GM19025 (cell line): ENCODE results near the gene ADAMTSL2.

Source experiments
- ATAC-seq: cut with Tn5 transposase; IDR thresholded peaks from one replicate; pipeline ENCODE4 v1.9.1; 2021; ENCODE audit warnings: mild to moderate bottlenecking, low read depth, moderate library complexity; ENCODE audit not compliant: unreplicated experiment

Gene ADAMTSL2

DNA sequence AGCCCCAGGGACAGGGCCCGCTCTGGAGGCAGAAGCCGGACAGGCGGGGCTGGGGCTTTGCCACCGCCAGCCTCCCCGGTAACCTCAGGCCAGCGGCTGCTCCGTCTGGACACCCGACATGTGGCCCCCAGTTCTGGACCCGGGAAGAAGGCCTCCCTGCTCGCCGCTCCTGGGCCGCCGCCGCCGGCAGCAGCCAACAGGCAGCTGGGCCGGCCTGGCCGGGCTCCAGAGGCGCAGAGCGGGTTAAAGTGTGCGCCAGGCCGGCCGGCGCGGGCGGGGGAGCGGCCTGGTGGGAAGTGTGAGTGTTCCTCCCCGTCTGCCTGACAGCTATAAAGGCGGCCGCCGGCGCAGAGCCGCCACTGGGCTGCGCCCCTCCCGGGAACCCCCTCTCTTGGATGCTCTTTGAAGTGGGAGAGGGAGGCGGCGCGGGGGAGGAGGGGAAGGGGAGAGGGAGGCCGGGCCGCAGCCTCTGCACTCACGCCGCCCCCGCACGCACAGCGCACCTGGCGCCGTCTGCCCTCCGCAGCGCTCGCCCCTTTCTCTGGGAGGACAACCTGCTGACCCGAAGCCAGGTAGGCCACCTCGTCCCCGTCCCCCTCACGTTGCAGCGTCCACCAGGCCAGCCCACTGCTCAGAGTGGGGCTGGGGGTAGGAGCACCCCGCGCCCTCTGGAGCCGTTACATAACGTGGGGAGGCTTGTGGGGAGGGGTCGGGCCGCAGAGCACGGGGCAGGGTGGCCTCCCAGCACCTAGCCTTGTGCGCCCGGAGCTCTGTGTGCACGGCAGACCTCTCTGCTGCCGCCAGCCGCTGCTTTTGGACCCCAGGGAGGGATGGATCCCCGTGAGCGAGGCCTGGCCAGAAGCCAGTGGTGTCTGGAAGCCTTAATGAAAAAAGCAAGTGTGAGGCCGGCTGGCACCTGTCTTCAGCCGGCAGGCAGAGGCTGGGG lies at the start of gene ADAMTSL2:
Gene ADAMTSL2, plus strand, starts transcription at position 359 of the 946 bp plus-strand sequence. CDS start 2,009 bp downstream, outside the sequence.
- no peak for ATAC-seq

DNA sequence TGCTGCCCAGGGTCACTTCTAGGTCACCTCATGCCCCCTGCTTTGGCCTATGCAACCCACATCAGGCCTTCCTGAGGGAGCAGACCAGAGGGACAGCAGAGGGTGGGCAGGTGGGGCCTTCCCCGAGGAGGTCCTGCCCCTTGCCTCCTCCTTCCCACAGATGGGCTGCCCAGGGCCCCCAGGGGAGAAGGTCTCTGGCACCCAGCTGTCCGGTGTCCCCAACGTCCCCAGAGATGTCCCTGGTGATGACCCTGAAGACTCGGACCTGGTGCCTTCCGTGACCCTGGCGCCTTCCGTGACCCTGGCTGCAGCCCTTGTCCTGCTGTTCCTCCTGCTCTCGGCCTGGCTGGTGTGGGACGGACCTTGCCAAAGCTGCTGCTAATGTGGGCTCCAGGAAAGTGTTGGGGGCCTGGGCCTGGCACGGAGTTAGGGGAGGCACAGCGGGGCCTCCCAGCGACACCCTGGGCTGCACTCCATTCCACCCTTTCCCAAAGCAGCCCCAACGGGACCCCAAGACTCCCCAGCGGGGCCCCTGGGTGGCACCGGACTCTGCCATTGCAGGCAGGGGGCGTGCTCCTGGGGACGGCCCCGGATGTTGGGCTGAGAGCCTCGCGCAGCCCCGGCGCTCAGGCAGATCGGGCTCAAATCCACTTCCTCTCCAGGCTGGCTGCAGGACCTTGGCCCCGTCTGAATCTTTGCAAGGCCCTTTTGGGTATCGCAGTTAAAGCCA lies 48.8 kb upstream of the ADAMTSL2 start:
- no peak for ATAC-seq

DNA sequence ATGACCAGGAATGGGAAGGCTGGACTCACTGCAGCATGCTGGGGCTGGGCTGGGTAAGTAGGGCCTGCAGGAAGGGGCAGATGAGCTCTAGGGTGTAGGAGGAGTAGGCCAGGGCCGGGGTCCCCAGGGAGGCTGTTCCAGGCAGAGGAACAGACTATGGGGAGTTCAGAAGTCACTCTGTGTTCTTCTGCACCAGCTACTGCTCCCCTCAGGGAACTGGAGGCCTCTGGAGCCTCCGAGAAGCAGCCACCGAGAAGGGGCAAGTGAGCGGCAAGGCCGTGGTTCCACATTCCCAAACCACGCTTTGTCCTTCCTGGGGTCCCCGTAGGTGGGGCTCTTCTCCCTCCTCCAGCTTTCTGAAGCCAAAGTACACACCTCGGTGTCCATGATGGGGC lies 47.2 kb upstream of the ADAMTSL2 start:
- no peak for ATAC-seq

DNA sequence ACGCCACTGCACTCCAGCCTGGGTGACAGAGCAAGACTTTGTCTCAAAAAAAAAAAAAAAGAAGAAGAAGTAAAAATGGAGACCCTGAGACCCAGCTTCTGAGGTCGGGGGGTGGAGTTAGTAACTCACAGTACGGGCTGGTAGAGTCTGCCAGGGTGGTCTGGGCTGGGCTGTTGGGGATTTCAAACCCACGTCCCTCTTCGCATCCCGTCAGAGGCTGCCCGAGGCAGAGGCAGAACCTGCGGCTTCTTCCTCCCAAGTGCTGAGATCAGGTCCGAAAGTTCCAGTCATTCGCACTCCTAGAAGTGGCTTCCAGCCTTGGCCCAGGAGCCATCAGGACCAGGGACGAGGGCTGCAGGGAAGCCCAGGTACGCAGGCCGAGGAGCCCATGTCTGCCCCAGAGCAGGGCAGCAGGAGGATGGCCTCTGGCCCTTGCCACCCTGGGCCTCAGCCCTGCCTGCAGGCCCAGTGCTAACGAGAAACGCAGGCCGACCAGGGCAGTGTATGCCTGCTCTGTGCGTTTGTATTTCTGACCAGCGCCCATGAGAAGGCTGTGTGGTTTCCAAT lies 45.7 kb upstream of the ADAMTSL2 start:
- ATAC-seq, result no peak

DNA sequence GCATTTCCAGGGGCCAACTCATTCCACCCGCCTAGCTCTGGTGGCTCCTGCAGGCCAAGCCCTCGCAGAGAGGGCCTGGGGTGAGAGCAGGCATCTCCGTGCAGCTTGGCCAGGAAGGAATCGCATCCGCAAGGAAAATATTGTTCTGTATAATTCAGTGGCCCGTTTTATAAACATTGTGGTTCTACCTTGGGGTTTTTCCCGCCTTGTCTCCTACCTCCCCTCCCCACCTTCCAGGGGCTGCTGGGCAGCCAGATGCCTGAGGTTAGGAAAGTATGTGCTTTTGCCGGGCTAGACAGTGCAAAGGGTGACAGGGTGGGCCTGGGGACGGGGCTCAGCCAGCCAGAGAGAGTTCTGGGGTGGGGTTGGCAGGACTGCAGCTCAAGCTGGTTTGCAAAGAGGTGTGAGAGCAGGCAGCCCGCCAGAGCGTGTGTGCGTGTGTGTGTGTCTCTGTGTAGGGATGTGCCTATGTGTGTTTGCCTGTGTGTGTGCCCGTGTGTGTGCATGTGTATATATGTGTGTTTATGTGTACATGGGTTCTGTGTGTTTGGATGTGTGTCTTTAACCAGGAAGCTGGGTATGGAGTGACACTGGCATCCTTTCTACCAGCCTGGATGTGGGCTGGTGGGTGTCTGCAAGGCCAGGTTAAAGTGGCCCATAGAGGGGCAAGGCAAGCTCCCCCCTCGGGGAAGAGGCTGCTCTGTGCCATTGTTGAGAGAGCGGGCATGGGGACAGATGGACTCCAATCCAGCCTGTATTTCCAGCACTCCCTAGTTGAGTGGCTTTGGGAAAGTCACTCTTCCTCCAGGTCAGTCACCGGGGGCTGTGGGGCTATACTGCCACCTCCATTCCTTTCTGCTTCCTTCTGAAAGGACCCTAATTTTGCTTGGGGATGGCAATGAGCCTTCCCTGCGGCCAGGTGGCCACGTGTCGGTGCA lies 45.0 kb upstream of the ADAMTSL2 start:
- ATAC-seq, result no peak

DNA sequence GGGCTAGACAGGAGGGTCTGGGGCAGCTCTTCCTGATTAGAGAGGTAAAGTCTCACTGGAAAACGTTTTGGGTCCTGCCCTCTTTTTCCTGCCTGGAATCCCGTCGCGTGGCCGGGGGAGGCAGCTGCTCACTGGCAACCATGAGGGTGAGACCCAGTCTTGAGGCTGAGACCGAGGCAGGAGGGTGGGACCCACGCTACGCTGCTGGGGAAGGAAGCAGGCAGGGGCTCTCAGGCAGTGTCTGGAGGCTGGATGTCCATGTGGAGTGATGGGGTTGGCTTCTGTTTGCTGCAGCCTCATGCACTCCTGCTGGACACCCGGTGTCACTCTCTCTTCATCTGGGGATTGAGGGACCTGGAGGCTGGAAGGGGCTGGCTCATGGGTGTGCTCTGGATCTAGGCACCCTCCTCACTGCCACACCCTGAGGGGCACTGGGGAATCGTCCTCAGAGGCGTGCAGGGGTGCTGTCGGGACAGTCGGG lies 44.3 kb upstream of the ADAMTSL2 start:
- ATAC-seq, result no peak

DNA sequence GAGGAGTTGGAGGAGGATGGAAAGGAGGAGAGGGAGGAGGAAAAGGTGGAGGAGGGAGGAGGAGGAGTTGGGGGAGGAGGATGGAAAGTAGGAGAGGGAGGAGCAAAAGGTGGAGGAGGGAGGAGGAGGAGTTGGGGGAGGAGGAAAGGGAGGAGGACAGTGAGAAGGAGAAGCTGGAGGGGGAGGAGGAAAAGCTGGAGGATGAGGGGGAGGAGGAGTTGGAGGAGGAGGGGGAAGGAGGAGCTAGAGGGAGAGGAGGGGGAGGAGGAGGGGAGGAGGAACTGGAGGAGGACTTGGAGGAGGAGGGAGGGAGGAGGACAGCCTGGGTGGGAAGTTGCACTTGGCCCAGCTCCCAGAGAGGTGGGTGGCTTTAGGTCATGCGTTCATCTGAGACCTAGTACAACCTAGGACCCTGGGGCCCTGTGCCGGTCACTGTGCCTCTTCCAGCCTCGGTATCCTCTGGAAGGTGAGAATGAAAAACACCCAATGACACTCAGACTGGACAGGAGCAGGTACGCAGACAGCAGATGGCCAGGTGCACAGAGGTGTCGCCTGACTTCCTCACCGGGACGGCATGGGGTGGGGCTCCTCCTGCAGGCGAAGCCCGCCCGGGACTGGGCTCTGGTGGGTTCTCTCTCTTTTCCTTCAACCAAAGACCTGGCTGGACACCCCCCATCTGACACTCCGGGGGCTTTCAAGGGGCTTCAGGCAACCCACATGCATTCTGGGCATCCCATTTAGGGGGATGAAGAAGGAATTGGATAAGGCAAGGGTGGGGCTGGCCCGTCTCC lies 43.4 kb upstream of the ADAMTSL2 start:
- ATAC-seq, result no peak

DNA sequence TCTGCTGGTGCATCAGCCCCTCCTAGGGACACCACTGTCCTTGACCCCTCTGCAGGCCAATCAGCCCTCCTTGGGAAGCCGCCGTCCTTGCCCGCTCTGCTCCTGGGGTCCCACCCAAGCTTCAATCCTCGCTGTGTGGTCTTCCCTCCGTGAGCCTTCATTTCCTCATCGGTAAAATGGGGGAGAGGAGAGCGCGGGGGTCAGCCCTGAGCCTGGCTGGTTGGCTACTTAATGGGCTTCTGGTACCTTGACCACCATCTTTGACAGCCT lies 42.9 kb upstream of the ADAMTSL2 start:
- no peak for ATAC-seq

DNA sequence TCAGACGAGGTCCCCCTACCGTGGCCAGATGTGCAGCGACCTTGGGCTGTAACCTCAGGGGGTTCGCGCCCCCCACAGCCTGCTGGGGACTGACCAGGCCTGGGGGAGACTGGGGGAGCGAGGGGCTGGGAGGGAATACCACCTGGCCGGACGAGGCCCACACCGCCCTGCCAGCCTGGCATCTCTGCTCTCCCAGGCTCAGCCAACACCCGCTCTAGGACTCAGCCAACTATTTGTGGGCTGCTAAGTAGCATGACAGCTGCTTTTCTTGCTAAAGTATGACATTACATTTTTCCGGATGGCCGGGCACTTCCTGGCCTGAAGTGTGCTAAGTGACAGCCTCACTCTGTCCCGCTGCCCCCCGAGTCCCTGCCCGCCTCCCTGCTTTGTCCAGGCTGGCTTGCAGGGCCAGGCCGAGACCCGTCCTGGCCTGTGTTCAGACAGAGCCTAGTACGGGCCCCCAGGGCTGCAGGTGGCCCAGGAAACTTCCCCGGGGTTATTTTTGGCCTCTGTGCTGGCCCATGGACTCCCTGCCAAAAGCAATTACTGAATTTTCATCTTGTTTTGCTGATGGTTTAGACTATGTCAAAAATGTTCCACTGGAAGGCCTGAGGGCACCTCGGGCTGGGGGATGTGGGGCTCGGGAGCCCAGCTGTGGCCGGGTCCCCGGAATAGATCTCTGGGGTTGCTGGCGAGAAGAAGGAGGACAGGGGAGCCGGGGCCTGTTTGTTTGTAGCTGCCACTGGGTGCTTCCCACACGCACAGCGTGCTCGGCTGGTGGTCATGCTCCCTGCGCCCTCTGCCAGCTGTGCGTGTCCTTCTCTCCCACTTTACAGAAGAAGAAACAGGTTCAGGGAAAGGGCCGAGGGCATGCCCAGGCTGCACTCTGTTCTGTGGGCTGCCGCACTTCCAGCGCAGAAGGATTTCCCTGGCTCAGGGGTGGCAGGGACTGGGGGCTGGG lies 42.2 kb upstream of the ADAMTSL2 start:
- ATAC-seq, result no peak

DNA sequence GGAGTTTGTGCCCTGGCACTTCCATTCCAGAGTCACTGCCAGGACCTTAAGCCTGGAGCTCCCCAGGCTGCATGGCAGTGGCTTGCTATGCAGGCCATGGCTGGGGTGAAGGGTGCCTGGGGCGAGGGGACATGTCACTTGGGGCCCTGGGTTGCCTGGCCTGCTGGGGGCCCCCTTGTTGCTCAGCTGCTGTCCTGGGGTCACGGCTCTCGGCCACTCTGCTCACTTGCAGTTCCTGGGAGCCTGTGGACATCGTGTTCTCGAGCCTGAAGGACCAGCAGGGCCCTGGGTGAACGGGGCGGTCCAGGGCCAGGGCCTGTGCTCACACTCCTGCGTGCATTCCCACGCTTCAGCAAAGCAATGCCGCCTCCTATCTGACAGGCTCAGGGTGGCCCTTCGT lies 41.1 kb upstream of the ADAMTSL2 start:
- ATAC-seq, result no peak

DNA sequence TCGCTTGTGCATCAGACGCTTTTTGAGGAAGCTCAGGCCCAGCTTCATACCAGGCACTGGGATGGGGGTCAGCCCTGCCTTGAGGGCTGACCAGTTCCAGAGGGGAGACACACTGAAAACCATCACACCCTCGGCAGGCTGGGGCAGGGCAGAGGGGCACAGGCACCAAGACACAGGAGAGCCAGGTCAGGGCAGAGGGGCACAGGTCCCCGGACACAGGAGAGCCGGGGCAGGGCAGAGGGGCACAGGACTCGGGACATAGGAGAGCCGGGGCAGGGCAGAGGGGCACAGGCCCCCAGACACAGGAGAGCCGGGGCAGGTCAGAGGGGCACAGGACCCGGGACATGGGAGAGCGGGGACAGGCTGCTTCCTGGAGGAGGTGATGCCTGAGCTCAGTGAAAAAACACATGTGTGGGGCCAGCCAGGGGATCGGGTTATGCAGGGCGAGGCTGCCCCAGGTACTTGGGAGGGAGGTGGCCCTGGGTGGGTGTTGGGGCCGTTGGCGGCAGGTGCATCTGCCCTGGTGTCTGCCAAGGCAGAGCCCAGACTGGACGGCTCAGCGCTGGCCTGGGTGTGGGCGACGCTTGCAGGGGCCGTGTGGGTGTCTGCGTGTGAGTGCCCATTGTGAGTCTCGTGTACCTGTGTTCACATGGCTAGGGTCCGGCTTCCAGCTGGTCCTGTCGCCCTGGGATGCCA lies 40.5 kb upstream of the ADAMTSL2 start:
- no peak for ATAC-seq

DNA sequence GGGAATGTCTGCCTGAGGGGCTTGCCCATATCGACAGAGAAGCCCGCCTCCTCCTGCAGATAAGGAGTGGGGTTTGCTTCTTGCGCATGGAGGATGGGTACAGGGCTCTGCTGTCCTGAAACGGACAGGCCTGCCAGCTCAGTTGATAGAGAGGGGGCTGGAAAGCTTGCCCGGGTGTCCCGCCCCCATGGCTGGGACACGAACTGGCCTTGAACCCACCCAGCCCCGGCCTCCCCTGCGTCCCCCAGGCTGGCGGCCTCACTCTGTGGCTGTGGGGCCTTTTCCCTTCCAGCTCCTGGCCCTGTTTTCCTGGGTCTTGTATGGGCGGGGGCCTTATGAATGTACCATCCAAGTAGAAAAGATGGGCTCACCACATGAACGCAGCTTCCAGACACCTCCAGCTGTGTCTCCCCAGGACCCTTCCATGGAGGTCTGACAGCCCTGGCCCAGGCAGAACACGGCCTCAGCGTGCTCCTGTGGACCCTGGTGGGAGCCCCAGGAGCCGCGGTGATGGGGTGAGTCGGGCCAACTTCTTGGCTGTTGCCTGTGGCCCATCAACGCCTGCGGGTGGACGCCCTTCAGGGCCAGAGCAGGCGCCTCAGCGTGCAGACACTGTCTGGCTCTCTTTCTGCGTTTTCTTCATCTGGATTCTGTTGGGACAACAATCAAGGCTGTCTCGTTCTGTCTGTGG lies 39.7 kb upstream of the ADAMTSL2 start:
- ATAC-seq, result no peak

DNA sequence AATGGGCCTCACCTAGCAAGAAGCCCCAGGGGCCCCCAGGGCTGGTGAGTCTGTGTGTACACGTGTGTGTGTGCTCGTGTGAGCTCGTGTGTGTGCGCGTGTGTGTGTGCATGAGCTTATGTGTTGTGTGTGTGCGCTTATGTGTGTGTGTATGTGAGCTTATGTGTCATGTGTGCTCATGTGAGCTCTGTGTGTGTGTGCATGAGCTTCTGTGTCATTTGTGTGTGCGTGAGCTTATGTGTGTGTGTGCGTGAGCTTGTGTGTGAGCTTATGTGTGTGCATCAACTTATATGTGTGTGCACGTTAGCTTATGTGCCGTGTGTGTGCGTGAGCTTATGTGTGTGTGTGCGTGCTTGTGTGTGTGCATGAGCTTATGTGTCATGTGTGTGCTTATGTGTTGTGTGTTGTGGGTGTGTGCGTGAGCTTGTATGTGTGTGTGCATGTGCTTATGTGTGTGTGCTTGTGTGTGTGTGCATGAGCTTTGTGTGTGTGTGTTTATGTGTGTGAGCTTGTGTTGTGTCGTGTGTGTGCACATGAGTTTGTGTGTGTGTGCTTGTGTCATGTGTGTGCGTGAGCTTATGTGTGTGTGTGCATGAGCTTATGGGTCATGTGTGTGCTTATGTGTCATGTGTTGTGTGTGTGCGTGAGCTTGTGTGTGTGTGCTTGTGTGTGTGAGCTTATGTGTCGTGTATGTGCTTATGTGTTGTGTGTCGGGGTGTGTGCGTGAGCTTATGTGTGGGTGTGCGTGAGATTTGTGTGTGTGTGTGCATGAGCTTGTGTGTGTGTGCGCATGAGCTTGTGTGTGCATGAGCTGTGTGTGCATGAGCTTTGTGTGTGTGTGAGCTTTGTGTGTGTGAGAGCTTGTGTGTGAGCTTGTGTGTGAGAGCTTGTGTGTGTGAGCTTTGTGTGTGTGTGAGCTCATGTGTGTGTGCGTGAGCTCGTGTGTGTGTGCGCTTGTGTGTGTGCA lies 38.9 kb upstream of the ADAMTSL2 start:
- no peak for ATAC-seq

DNA sequence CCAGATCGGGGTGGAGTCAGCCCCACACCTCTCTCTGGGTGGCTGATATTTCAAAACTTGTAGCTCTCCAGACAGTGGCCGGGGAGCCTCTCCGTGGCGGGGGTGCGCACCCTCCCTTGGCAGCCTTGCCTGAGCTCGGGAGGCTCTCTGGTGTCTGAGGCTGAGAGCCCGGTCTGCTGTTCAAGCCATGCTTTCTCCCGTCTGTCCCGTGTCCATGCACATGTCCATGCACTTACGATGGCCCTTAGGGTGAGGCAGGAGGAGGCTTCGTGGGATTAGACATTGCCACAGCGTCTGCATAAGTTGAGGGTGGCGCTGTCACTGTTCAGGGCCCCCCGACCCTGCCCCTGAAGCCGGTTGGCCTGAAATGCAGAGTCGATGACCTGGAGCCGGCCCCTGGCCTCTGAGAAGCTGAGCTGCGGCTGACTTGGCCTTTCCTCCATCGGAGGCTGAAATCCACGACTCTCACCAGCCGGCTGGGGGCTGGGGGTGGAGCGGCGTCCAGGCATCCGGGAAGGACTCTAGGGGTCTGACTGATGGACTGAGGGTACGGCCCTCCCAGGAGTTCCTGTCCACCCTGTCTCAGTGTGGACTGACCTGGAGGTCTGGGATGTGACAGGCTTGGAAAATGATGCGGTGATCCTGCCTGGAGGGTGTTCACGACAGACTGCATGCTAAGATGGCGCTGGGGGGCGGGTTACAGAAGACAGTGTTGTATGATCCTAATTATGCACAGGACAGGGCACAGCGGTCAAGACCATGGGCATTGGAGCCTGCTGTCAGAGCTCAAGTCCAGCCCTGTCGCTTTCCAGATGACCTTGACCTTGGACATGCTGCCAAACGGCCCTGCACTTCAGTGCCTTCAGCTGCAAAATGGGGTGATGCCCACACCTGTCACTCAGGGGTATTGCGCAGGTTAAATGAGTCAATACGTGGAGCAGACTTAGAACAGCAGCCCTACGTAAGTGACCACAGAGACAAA lies 37.4 kb upstream of the ADAMTSL2 start:
- ATAC-seq, result no peak
